Measurements from ENCODE around the gene PPP1R1C. TPM values are rescaled to one million over a fixed set of nuclear protein-coding genes. Genes with fewer than 3 reads are reported as not detected.

The PPP1R1C gene
- polyA plus RNA-seq, 6 donors from 2014 or later = not detected

DNA sequence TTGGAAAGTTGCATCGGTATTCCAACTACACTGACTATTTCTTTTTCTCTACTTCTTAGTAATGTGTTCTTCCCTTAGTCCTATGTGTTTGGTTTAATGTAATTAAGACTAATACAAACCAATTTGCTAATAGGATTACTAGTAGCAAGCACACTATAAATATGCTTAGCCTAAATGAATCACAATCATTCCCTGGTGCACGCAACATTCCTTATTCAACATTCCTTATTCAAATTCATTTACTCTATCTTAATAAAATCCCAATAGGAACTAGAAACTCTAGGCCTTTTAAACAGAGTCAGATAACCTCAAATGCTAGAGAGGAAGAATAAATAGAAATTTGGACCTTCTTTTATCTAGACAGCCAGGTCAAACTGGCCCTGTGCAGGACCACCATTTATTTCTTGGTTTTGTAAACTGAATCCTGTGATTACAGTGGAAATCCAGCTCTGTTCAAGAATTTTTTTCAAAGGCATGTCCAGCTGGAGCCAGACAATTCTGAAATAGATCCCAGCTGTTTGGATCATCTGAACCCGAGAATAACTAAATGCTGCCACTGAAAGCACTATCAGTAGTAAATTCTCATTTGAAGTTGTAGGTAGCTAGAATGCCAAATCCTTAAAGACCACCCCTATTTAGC is 103.1 kb downstream of the PPP1R1C start:
- Mint-ChIP-seq H3K9me3 (peaks cover 2 to 8% (median 5%) of the 10 kb centered on the region in 7 donors), H3K4me1 (no peaks in the 10 kb centered on the region), H3K36me3 (no peaks in the 10 kb centered on the region), H3K27me3 (peaks cover 0 to 14% (median 11%) of the 10 kb centered on the region in 3 donors), H3K27ac (no peak overlapping the region), H3K4me3 (no peak overlapping the region)
- DNase-seq (no peak), ATAC-seq (ENCODE audit: low read depth in 2 of 2) (no peak)

DNA sequence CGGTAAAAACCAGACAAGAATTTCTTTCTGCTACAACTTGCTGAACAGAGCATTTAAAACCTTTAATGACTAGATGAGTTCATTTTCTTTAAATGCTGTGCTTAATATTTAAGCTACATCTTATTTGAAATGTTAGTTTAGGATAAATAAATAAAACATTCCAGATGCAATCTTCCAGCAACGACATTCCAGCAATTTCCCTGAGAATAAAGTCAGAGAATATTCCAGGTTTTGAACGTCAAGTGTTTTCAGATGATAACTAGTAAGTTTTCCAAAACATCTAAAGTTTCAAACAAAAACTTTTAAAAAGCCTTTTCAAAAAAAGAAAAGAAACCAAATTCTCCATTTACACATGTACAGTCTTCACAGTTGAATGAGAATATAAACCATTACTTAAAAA is 104.8 kb downstream of the PPP1R1C start:
- Mint-ChIP-seq H3K4me1 (no peaks in the 10 kb centered on the region), H3K27ac (no peak overlapping the region), H3K9me3 (peaks cover 2 to 10% (median 6%) of the 10 kb centered on the region in 7 donors), H3K4me3 (no peak overlapping the region), H3K36me3 (no peaks in the 10 kb centered on the region), H3K27me3 (peaks cover 0 to 15% (median 14%) of the 10 kb centered on the region in 3 donors)
- no peak for DNase-seq
- ATAC-seq (ENCODE audit: low read depth in 2 of 2) = no peak

DNA sequence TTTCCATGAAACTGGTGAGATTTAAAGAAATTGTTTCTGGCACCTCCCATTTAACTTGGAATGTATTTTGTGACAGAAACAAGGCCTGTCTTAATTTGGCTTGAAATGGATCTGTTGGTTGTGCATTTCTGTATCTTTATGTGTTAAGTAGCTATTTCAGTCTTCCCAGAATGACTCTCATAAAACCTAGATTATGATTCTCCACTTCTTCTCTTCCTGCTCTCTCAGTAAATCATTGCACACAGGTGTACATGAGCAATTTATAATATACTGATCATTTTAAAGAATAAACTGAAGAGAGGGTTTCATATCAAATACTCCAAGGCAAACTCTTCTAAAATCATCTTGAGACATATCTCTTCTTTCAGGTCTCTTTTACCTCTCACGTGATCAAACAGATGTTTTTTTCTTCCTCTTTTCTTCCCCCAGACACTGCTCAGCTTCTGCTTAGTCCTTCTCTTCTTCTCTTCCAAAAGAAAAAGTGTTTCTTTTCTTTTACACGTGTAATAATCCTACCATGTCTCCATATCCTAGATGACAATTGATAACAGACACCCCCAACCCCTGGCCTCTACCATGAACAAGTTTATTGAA is 112.0 kb downstream of the PPP1R1C start:
- ATAC-seq (ENCODE audit: low read depth in 2 of 2) (peak in 1 of 2 donors; percentile 27), DNase-seq (no peak)
- Mint-ChIP-seq H3K36me3 (no peaks in the 10 kb centered on the region), H3K27ac (no peak overlapping the region), H3K4me3 (no peak overlapping the region), H3K9me3 (peaks cover 0 to 8% (median 6%) of the 10 kb centered on the region in 7 donors), H3K27me3 (peaks cover 0 to 8% (median 5%) of the 10 kb centered on the region in 3 donors), H3K4me1 (peaks cover 0 to 8% (median 0%) of the 10 kb centered on the region in 3 donors)

DNA sequence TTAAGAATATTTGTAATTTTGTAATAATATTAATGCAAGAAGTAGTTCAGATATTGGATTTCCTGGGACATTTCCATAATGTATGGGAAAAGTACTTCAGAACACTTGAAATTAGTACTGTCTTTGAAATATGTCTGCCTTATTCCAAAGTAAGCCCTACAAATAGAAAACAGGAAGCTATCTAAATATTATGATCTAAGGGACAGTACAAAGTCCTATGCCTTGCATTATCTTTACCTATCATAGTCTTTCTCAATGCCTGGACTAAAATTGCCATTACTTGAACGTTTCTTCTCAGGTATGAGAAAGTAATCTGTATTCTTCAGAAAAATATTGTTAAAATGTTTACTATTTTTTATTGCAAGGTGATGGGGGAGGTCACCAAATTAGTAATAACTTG is 113.0 kb downstream of the PPP1R1C start:
- DNase-seq (no peak), ATAC-seq (ENCODE audit: low read depth in 2 of 2) (no peak)
- no peak overlapping the region for H3K4me3 Mint-ChIP-seq
- no peak overlapping the region for H3K27ac Mint-ChIP-seq
- peaks cover 0 to 8% (median 0%) of the 10 kb centered on the region in 3 donors for H3K4me1 Mint-ChIP-seq
- peaks cover 0 to 4% (median 2%) of the 10 kb centered on the region in 7 donors for H3K9me3 Mint-ChIP-seq
- H3K36me3 Mint-ChIP-seq = no peaks in the 10 kb centered on the region
- H3K27me3 Mint-ChIP-seq = peaks cover 0 to 4% (median 3%) of the 10 kb centered on the region in 3 donors

DNA sequence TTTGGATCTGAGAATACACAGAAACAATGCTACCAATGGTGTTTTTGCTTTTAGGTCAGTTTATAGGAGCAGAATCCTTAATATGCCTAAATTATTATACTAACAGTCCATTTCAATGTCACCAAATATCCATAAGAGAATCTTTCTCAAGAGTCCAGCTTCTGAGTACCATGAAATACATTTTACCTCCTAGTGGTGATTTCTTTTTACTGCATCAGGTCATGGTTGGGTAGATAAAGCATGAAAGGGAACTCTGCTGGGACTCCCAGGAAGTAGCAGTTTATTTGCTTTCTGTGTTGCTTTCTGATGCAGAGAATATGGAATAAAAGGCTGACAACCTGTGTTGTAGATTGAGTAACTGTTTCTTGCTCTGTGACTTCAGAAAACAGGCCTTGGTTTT is 115.6 kb downstream of the PPP1R1C start:
- Mint-ChIP-seq H3K9me3 (no peaks in the 10 kb centered on the region), H3K4me1 (peaks cover 0 to 8% (median 0%) of the 10 kb centered on the region in 3 donors), H3K4me3 (no peak overlapping the region), H3K36me3 (no peaks in the 10 kb centered on the region), H3K27me3 (peaks cover 0 to 8% (median 8%) of the 10 kb centered on the region in 3 donors), H3K27ac (no peak overlapping the region)
- ATAC-seq (ENCODE audit: low read depth in 2 of 2) = peak in 1 of 2 donors; percentile 28
- no peak for DNase-seq

DNA sequence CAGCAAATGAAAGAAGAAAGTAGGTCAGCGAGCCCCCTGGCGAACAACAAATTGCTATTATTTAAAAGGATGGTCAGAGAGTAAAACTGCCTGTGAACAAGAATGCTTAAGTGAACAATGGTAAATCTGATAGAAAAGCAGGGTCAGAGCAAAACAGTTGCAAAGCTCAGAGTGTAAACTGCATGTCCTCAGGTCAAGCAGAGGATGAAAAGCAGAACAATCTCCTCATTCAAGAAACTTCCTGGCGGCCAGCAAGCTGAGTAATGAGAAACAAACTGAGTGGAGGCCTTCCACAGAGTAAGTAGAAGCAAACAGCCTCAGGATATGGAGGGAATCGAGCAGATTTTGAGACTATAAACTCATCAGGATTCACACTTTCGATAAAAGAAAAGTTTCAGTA is 117.9 kb downstream of the PPP1R1C start:
- H3K9me3 Mint-ChIP-seq = no peaks in the 10 kb centered on the region

DNA sequence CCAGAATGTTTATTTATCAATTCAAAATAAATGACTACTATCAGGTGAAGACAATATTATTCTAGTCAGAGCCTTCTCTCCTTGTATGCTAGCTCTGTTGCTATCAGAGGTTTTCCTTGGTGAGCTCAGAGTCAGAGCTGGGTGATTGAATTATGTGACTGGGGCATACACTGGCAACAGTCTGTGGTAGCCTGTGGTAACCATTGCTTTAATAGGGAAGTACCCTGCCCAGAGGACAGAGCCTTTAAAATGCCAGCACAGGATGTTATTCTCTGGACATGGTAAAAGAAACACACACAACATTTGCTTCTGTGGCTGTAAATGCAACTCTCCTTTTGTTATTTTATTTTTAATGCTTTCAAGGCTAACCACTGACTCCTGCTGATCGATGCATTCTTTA is 124.7 kb downstream of the PPP1R1C start:
- Mint-ChIP-seq H3K27ac (peak overlapping the region in 1 of 6 donors; percentile 13), H3K4me3 (no peak overlapping the region), H3K27me3 (peaks cover 0 to 13% (median 4%) of the 10 kb centered on the region in 3 donors), H3K36me3 (no peaks in the 10 kb centered on the region), H3K4me1 (no peaks in the 10 kb centered on the region), H3K9me3 (no peaks in the 10 kb centered on the region)
- DNase-seq = no peak
- ATAC-seq (ENCODE audit: low read depth in 2 of 2) = no peak

More for the DNA sequence above, 117.9 kb downstream of the PPP1R1C start:
- H3K36me3 Mint-ChIP-seq = no peaks in the 10 kb centered on the region
- peaks cover 0 to 8% (median 8%) of the 10 kb centered on the region in 3 donors for H3K27me3 Mint-ChIP-seq
- H3K4me3 Mint-ChIP-seq = no peak overlapping the region
- no peak for ATAC-seq (ENCODE audit: low read depth in 2 of 2)
- DNase-seq = no peak
- no peak overlapping the region for H3K27ac Mint-ChIP-seq
- H3K4me1 Mint-ChIP-seq = no peaks in the 10 kb centered on the region

DNA sequence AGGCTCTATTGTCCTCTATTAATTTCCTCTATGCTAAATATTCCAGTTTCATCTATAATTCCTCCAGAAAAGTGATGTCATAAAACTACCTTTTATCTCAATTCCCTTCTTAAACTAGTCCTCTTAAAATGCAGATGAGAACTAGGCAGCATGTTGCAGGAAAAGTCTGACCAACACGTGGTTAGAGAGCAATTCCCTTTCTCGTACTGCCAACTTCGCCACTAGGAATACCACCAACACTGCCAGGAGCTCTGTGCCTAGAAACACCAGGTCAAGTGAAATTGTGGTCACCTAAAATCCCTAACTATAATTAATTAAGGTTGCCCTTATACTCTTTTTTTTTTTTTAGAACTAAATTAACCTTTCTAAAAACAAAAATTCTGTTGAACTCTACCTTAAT is 127.7 kb downstream of the PPP1R1C start:
- Mint-ChIP-seq H3K4me3 (no peak overlapping the region), H3K36me3 (no peaks in the 10 kb centered on the region), H3K27ac (no peak overlapping the region), H3K27me3 (peaks cover 0 to 13% (median 0%) of the 10 kb centered on the region in 3 donors), H3K4me1 (no peaks in the 10 kb centered on the region), H3K9me3 (no peaks in the 10 kb centered on the region)
- no peak for DNase-seq
- ATAC-seq (ENCODE audit: low read depth in 2 of 2) = no peak

DNA sequence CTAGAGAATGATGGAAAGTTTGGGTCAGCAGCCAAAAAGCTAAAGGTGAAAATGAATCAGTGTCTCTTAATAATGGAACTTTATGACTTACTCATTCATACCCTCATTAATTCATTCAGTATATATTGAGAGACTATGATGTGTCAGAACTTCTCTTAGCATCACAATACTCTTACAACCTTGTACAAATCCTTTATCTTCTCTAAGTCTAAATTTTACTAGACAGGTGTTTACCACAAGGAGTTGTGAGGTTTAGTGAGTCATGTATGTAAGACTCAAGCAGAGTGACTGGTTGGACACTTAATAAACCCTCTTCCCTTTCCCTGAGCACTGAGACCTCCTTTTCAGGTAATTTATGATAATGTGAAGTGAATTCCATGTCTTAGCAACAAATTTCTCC is 129.6 kb downstream of the PPP1R1C start:
- Mint-ChIP-seq H3K27ac (no peak overlapping the region), H3K9me3 (peaks cover 0 to 2% (median 0%) of the 10 kb centered on the region in 7 donors), H3K4me3 (no peak overlapping the region), H3K4me1 (no peaks in the 10 kb centered on the region), H3K36me3 (no peaks in the 10 kb centered on the region), H3K27me3 (peaks cover 0 to 13% (median 0%) of the 10 kb centered on the region in 3 donors)
- ATAC-seq (ENCODE audit: low read depth in 2 of 2) = no peak
- no peak for DNase-seq

DNA sequence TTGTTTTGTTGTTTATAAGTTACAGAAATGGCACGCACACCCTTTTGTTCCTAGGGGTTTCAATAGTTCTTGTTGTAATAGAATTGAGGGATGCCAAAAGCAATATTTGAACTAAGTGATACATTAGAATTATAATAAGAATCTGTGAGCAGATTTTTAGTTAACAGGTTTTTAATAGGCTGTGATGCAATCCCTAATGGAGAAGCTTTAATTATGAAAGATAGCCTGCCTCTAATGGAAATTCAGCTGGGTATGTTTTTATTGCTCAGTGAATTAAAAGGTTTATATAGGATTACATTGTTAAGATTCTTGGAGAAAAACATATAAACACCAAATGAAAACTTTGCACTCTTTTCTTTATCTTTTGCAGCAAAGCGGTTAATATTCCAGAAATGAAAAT is 131.1 kb downstream of the PPP1R1C start:
- Mint-ChIP-seq H3K27ac (no peak overlapping the region), H3K4me3 (no peak overlapping the region), H3K27me3 (peaks cover 0 to 13% (median 0%) of the 10 kb centered on the region in 3 donors), H3K9me3 (peaks cover 0 to 4% (median 0%) of the 10 kb centered on the region in 7 donors), H3K4me1 (no peaks in the 10 kb centered on the region), H3K36me3 (no peaks in the 10 kb centered on the region)
- DNase-seq (no peak), ATAC-seq (ENCODE audit: low read depth in 2 of 2) (no peak)

DNA sequence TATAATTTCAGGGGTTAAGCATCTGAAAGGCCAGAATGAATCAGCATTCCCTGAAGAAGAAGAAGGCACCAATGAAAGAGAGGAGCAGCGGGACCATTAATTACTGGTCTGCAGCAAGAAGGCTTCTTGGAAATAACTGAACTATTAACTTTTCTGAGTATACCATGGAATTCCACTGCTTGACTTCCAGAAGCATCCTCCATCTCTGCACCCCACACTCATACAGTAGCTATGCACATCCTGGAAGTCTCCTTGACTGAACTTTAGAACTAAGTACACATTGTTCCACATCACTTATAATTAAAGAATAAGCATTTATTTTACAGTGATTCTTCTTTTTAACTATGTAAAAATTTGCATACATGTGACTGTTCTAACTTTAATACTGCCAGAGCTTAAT is 131.5 kb downstream of the PPP1R1C start:
- Mint-ChIP-seq H3K36me3 (no peaks in the 10 kb centered on the region), H3K27me3 (peaks cover 0 to 13% (median 0%) of the 10 kb centered on the region in 3 donors), H3K4me1 (no peaks in the 10 kb centered on the region), H3K9me3 (peaks cover 0 to 5% (median 0%) of the 10 kb centered on the region in 7 donors), H3K4me3 (no peak overlapping the region), H3K27ac (no peak overlapping the region)
- ATAC-seq (ENCODE audit: low read depth in 2 of 2) = no peak
- DNase-seq = no peak

DNA sequence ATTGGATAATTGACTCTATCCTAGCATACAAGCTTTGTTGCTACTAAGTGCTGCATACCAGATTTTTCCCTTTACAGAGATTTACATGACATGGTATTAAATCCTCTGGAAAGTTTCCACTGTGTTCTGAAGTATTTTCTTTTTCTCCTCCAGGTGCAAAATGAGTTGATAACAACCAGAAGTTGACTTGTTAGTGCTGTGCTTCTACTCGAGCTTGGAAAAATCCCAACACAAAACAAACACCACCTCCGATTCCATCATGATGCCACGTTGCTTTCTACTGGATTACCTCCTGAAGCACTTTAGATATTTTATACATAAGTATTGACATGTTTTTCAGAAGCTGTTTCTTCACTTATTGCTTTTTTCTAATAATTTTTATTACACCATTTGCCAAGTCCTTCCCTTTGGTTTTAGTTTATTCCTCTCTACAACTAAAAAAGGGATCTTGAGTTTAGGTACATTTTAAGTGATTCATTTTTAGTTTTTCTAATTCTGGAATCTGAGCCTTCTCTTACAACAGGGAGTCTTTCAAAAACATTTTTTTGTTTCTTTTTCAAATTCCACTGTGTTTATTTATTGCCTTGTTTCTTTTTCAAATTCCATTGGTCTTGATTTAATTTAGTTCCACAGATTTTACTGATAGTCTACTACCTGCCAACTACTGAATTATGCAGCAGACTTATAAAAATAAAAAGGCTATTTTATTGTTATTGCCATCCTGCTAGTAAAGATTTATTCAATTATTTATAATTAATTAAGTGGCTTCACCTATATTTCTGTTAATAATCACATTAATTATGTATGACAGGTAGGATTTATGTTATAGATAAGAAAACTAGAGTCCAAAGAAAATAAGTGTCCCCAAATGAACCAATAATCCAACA is 143.4 kb downstream of the PPP1R1C start:
- Mint-ChIP-seq H3K36me3 (no peaks in the 10 kb centered on the region), H3K27me3 (peaks cover 7 to 11% (median 11%) of the 10 kb centered on the region in 3 donors), H3K9me3 (peaks cover 0 to 8% (median 6%) of the 10 kb centered on the region in 7 donors), H3K4me3 (no peak overlapping the region), H3K27ac (no peak overlapping the region), H3K4me1 (no peaks in the 10 kb centered on the region)
- ATAC-seq (ENCODE audit: low read depth in 2 of 2) (no peak), DNase-seq (no peak)

DNA sequence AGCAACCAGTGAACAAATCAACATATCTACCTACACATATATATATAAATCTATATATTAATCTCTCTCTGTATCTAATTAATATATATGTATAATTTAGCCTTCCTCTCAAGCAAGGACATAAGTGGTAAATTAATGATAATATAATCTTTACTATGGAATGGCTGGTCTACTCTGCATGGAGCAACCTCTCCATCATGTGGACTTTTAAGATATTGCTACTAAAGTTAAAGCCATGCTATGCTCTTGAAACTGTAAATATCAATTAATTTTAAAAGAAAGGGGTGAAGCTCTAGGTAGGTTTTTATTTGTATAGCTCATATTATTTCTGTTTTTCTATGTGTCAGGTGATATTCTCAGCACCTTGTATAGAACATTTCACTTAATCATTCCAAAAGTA is 147.0 kb downstream of the PPP1R1C start:
- Mint-ChIP-seq H3K4me1 (no peaks in the 10 kb centered on the region), H3K27ac (no peak overlapping the region), H3K27me3 (peaks cover 3 to 12% (median 8%) of the 10 kb centered on the region in 3 donors), H3K4me3 (no peak overlapping the region), H3K9me3 (peaks cover 0 to 1% (median 0%) of the 10 kb centered on the region in 7 donors), H3K36me3 (no peaks in the 10 kb centered on the region)
- ATAC-seq (ENCODE audit: low read depth in 2 of 2) = no peak
- no peak for DNase-seq

Data from naive B cell (primary cell).